Stomach (tissue), 9 donors: ENCODE measurements around the gene USP7. TPM values are rescaled to one million over a fixed set of nuclear protein-coding genes. Genes with fewer than 3 reads are reported as not detected.

Experiments used
- DNase-seq, 2 donors: peaks; one replicate each; pipeline versions ENCODE4 v3.0.0 to v3.0.0-alpha.2; 2013 to 2019
- H3K27ac ChIP-seq, 5 donors: fragments of 200-600 bp in 4 of 5; sonication (generic) in 4 of 5; one replicate each; pipeline ENCODE4 v1.5.1; 2013 to 2019; ENCODE audit warnings: mild to moderate bottlenecking in 1 of 5, moderate library complexity in 1 of 5
- H3K27me3 ChIP-seq, 3 donors: fragments of 200-600 bp; sonication (generic); one replicate each; pipeline ENCODE4 v1.5.1; 2017 to 2019; ENCODE audit warnings: mixed run types in 1 of 3
- H3K36me3 ChIP-seq, 4 donors: fragments of 200-600 bp; sonication (generic); 1 replicate in 3 of 4; 2 replicates in 1 of 4; pipeline ENCODE4 v1.5.1; 2016 to 2019
- H3K4me1 ChIP-seq, 4 donors: fragments of 200-600 bp; sonication (generic); one replicate each; pipeline ENCODE4 v1.5.1; 2016 to 2019
- H3K4me3 ChIP-seq, 4 donors: fragments of 200-600 bp; sonication (generic) in 3 of 4; one replicate each; pipeline ENCODE4 v1.5.1; 2016 to 2019; ENCODE audit warnings: mild to moderate bottlenecking in 1 of 4
- H3K9me3 ChIP-seq, 4 donors: fragments of 200-600 bp; sonication (generic); one replicate each; pipeline ENCODE4 v1.5.1; 2016 to 2019
- CTCF ChIP-seq, 7 experiments: fragments of 450-650 bp in 4 of 7; fragments of 200-600 bp in 3 of 7; sonication (generic) in 3 of 7; IDR thresholded peaks; one replicate each; pipeline ENCODE4 v1.5.1; 2016 to 2019; ENCODE audit warnings: antibody characterized with exemption in 7 of 7, control low read depth in 2 of 7, mild to moderate bottlenecking in 1 of 7
- EP300 ChIP-seq: sonication (generic); formaldehyde crosslinking; IDR thresholded peaks from one replicate; pipeline ENCODE4 v1.6.1; 2017; ENCODE audit warnings: antibody characterized with exemption
- POLR2A ChIP-seq, 4 donors: fragments of 450-650 bp; IDR thresholded peaks; one replicate each; pipeline ENCODE4 v1.6.1; 2016; ENCODE audit warnings: antibody characterized with exemption in 4 of 4, control low read depth in 2 of 4, mild to moderate bottlenecking in 1 of 4, moderate library complexity in 1 of 4
- POLR2AphosphoS5 ChIP-seq, 3 donors: sonication (generic); formaldehyde crosslinking; IDR thresholded peaks; one replicate each; pipeline ENCODE4 v1.6.1; 2016; ENCODE audit warnings: antibody characterized with exemption in 3 of 3
- WGBS, 5 donors: extraction: QIAGEN DNeasy Blood & Tissue Kit in 3 of 5; methylation state at CpG; one replicate each; pipeline versions ENCODE4 v1.1.5 to v1.1.7; 2013 to 2018; 5-methylcytosine and 5-hydroxymethylcytosine counted together
- intact Hi-C: fragments of 100-400 bp; cut with DNase I; formaldehyde crosslinking; loops from one replicate; pipeline ENCODE4 v1.15.1; 2023; ENCODE audit warnings: low total_unique reads
- polyA plus RNA-seq, 3 donors: library from polyadenylated mRNA; stranded (reverse); fragments of 200-250 nt; gene quantifications; one replicate each; pipeline ENCODE4 v1.2.3, GENCODE V29; 2013
- total RNA-seq, 5 donors: library from RNA; depleted of rRNA; stranded (reverse); fragments of >200 nt; gene quantifications; one replicate each; pipeline versions ENCODE4 v1.1.0 to v1.2.3, GENCODE V29; 2014 to 2016
- donor health status: healthy with polysubstance abuse.
- donor health status: Bipolar disorder and iron deficiency.
- donor health status: healthy.

Gene USP7
- total and polyA plus RNA-seq, 8 donors = 19.3 to 171 (median 58.0) TPM

DNA sequence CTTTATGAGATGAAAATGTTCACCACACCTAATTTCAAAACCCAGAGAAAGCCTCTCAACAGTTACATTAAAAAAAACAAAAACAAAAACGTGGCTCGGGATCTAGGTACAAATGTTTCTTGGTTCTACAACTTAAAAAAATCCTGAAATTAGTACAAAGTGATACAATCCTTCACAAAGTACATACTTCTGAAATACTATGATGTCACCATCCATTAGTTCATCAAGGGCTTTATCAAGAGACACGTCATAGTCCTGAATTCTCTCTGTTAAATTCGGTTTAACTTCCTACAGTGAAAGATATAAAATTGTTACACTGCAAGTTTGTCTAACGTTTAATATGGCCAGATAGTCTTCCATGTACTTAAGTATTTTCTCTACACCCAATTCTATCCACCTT lies 63.4 kb downstream of the USP7 start:
- Histone ChIP-seq H3K36me3 (peaks cover 93 to 100% (median 100%) of the 10 kb centered on the region in 4 donors), H3K9me3 (no peaks in the 10 kb centered on the region), H3K4me3 (no peak overlapping the region), H3K27me3 (no peaks in the 10 kb centered on the region), H3K27ac (no peak overlapping the region), H3K4me1 (no peaks in the 10 kb centered on the region)
- TF ChIP-seq POLR2AphosphoS5 (IDR thresholded peaks at IDR 0.05) (no peak), POLR2A (IDR thresholded peaks at IDR 0.05) (no peak), CTCF (IDR thresholded peaks at IDR 0.05) (no peak), EP300 (no peak)
- intact Hi-C loops = no loop called here
- DNase-seq = no peak
- 77 to 87% (median 82%) methylated on average over 5 of the region's 5 CpGs for WGBS, 5 donors

DNA sequence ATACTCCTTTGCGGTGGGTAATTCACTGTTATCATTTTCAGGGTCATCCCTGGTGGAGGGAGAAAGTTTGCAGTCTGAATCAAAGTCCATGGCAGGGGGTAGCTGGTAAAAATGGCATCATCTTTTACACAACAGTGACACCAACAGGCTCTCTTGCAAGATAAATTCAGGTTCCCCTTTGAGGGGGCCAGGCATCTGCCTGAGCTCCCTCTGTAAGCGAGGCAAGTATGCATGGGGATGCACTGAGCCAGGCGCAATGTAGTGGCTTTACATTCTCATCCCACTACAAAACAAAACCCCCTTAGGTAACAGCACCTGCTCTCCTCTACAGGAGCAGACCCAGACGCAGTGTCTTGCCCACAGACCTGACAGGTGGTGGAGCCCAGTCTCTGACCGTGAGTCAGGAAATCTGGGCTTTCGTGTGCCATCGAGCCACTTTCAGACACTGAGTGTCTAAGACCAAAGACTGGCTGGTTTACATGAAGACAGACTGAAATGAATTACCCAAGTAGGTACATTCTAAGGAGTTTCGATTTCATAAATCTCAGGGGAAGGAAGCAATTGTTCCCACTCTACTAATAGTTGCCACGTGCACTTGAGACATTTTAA lies 63.9 kb downstream of the USP7 start:
- no peak overlapping the region for H3K4me3 ChIP-seq
- DNase-seq = no peak
- no peak overlapping the region for H3K27ac ChIP-seq
- TF ChIP-seq CTCF (IDR thresholded peaks at IDR 0.05) = no peak
- TF ChIP-seq POLR2A (IDR thresholded peaks at IDR 0.05) = no peak
- no peak for TF ChIP-seq POLR2AphosphoS5 (IDR thresholded peaks at IDR 0.05)
- TF ChIP-seq EP300 = no peak
- intact Hi-C loops = no loop called here
- H3K27me3 ChIP-seq = no peaks in the 10 kb centered on the region
- WGBS, 5 donors = 84 to 92% (median 89%) methylated on average over 9 of the region's 9 CpGs
- H3K9me3 ChIP-seq = no peaks in the 10 kb centered on the region
- peaks cover 94 to 100% (median 100%) of the 10 kb centered on the region in 4 donors for H3K36me3 ChIP-seq
- H3K4me1 ChIP-seq = no peaks in the 10 kb centered on the region

DNA sequence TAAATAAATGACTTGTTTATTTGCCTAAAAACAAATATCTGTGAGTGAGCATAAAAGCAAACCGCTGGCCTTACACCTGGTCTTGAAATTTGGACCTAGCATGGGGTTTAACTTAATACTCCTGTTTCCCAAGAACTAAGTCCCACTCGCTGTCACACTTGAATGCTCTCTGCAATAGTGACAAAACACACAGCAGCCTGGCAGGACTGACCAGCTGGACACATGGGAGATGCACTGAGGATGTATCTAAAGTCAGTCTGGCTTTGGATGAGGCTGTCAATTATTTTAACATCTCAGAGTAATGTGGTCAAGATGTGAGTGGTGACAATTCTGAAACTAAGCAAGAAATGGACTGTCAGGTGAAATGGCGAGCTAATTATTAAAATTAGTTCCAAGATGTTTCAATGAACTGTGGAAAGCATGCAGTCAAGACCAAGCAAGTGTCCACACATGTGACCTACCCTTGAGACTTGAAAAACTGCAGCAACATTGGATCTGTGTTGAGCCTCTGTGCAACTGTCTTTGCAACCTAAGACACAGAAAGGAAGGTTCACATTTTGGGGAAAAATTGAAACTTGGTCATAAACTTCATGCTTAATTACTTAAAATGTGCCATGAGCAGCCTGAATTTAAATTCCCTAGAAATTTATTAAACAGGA lies 64.9 kb downstream of the USP7 start:
- no peak for DNase-seq
- H3K27me3 ChIP-seq = no peaks in the 10 kb centered on the region
- H3K36me3 ChIP-seq = peaks cover 95 to 100% (median 100%) of the 10 kb centered on the region in 4 donors
- no peak overlapping the region for H3K27ac ChIP-seq
- no peaks in the 10 kb centered on the region for H3K4me1 ChIP-seq
- no peak for TF ChIP-seq POLR2AphosphoS5 (IDR thresholded peaks at IDR 0.05)
- no peaks in the 10 kb centered on the region for H3K9me3 ChIP-seq
- intact Hi-C loops = no loop called here
- WGBS, 5 donors = 88 to 97% (median 90%) methylated on average over 3 of the region's 3 CpGs
- no peak overlapping the region for H3K4me3 ChIP-seq

DNA sequence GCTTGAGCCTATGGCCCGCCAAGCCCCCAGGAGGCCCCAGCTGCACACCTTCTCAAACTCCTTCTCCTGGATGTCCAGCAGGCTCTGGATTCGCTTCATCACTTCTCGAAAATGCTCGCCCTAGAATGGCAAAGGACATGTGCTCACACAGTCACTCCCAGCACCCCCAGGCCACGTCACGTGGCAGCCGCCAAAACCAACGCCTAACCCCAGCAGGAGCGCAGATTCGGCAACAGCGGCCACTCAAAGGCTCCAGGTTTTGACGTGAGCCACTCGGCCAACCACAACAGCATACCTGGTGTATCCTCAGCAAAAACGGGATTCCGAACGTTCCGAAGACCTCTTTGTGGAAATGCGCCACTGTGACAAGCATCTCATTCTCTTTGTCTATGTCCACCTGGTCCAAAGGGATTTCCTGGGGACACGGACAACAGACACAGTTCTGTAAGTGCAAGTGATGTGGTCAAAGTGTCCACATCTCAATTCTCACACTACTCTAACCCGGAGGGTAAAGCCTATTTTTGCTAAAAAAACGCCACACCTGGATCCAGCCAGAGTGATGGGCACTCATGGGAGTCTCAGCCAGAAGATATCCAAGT lies 68.9 kb downstream of the USP7 start:
- H3K4me1 ChIP-seq = no peaks in the 10 kb centered on the region
- DNase-seq = no peak
- H3K36me3 ChIP-seq = peaks cover 76 to 100% (median 100%) of the 10 kb centered on the region in 4 donors
- H3K27ac ChIP-seq = no peak overlapping the region
- 91 to 97% (median 96%) methylated on average over 19 to 21 of the region's 21 CpGs for WGBS, 5 donors
- intact Hi-C loops = no loop called here
- no peak for TF ChIP-seq POLR2AphosphoS5 (IDR thresholded peaks at IDR 0.05)
- no peak for TF ChIP-seq EP300
- TF ChIP-seq POLR2A (IDR thresholded peaks at IDR 0.05) = no peak
- H3K4me3 ChIP-seq = no peak overlapping the region
- H3K27me3 ChIP-seq = no peaks in the 10 kb centered on the region
- H3K9me3 ChIP-seq = no peaks in the 10 kb centered on the region

DNA sequence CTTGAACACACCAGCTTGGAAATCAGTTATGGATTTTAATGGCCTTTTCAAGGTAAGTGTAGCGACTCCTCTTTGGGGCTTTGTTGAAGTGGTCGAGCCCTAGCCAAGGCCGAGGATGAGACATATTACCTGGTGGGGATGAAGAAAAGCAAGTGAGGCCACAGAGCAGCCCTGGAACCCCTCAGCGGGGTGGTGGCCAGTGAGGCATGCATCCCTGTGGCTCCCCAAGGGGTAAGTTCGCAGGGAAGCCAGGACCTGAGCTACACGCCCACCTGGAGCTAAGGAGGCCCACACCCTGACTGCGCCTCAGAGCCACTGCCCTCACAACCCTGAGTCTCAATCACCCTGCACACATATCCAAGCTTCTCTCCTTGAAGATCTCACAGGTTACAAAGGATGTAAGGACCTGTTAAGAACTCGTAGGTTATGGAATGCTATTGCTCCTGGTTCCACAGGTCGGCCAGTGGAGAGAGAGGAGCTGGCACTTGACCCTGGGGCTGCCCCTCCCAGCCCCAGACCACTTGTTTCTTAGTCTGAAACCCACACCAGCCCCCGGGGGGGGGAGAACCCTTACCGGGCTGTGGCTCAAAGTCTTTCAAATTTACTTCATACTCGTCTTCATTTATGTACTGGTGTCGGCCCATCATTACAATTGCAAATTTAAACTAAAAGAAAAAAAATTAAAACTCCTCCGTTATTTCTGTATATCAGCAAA lies 69.6 kb downstream of the USP7 start:
- no peak overlapping the region for H3K27ac ChIP-seq
- no peaks in the 10 kb centered on the region for H3K4me1 ChIP-seq
- intact Hi-C loops = no loop called here
- no peak for DNase-seq
- no peaks in the 10 kb centered on the region for H3K27me3 ChIP-seq
- peaks cover 70 to 100% (median 100%) of the 10 kb centered on the region in 4 donors for H3K36me3 ChIP-seq
- TF ChIP-seq CTCF (IDR thresholded peaks at IDR 0.05) (no peak), EP300 (no peak), POLR2AphosphoS5 (IDR thresholded peaks at IDR 0.05) (no peak), POLR2A (IDR thresholded peaks at IDR 0.05) (no peak)
- H3K9me3 ChIP-seq = no peaks in the 10 kb centered on the region
- 86 to 91% (median 86%) methylated on average over 12 to 14 of the region's 14 CpGs for WGBS, 5 donors
- no peak overlapping the region for H3K4me3 ChIP-seq
